ENCODE data around the gene WIPF1.

DNA sequence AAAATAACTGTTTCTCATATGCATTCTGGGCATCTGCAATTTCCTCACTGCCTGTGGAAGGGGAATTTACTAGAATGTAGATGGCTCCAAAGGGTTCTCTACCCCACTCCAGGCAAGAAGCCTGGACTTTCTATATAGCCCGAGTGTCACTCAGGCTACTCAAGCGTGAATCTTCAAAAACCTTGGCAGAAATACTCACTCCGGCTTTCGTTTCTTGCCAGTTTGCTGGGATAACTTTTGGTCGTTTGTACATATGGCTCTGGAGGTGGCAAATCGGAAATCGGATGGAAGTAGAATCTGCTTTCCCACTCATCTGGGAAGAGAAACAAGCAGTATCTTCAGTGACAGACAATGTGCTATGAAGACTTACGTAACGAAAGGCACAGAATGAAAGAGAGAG is 30.7 kb downstream of the WIPF1 start:
- TF ChIP-seq, protein P1, sequence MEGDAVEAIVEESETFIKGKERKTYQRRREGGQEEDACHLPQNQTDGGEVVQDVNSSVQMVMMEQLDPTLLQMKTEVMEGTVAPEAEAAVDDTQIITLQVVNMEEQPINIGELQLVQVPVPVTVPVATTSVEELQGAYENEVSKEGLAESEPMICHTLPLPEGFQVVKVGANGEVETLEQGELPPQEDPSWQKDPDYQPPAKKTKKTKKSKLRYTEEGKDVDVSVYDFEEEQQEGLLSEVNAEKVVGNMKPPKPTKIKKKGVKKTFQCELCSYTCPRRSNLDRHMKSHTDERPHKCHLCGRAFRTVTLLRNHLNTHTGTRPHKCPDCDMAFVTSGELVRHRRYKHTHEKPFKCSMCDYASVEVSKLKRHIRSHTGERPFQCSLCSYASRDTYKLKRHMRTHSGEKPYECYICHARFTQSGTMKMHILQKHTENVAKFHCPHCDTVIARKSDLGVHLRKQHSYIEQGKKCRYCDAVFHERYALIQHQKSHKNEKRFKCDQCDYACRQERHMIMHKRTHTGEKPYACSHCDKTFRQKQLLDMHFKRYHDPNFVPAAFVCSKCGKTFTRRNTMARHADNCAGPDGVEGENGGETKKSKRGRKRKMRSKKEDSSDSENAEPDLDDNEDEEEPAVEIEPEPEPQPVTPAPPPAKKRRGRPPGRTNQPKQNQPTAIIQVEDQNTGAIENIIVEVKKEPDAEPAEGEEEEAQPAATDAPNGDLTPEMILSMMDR (IDR thresholded peaks at IDR 0.05), result no peak
- no peak for TF ChIP-seq POLR2A (IDR thresholded peaks at IDR 0.05)

Data from body of pancreas (tissue), 4 donors.